GM21723 (cell line): ENCODE results near the gene RRP8.

Experiments used
- ATAC-seq: cut with Tn5 transposase; IDR thresholded peaks from one replicate; pipeline ENCODE4 v1.9.1; 2021; ENCODE audit warnings: mild to moderate bottlenecking, moderate library complexity; ENCODE audit not compliant: unreplicated experiment

Gene RRP8

GRCh38 chr11:6633422-6634408 lies 30.3 kb upstream of the RRP8 start:
- ATAC-seq = no peak

- no peak for ATAC-seq
Observed at GRCh38 chr11:6632116-6633073, 29.0 kb upstream of the RRP8 start.

GRCh38 chr11:6631361-6631890 lies 28.0 kb upstream of the RRP8 start:
- ATAC-seq = no peak

GRCh38 chr11:6630632-6631291 lies 27.3 kb upstream of the RRP8 start:
- no peak for ATAC-seq

- no peak for ATAC-seq
Observed at GRCh38 chr11:6629892-6630631, 26.6 kb upstream of the RRP8 start.

- no peak for ATAC-seq
Observed at GRCh38 chr11:6629573-6629891, 26.1 kb upstream of the RRP8 start.

- no peak for ATAC-seq
Observed at GRCh38 chr11:6628526-6628925, 25.1 kb upstream of the RRP8 start.

GRCh38 chr11:6627762-6628241 lies 24.4 kb upstream of the RRP8 start:
- ATAC-seq = peak; percentile 79

GRCh38 chr11:6626971-6627761 lies 23.8 kb upstream of the RRP8 start:
- no peak for ATAC-seq

- no peak for ATAC-seq
Observed at GRCh38 chr11:6625832-6626420, 22.5 kb upstream of the RRP8 start.

- no peak for ATAC-seq
Observed at GRCh38 chr11:6625156-6625831, 21.9 kb upstream of the RRP8 start.

- ATAC-seq = no peak
Observed at GRCh38 chr11:6623391-6624363, 20.3 kb upstream of the RRP8 start.

GRCh38 chr11:6622261-6623171 lies 19.1 kb upstream of the RRP8 start:
- ATAC-seq = no peak

- no peak for ATAC-seq
Observed at GRCh38 chr11:6621711-6622211, 18.3 kb upstream of the RRP8 start.

GRCh38 chr11:6620636-6621035 lies 17.2 kb upstream of the RRP8 start:
- ATAC-seq = no peak
